HG03378 (cell line): ENCODE data around the gene KAT2B.

Source experiments
- ATAC-seq: cut with Tn5 transposase; IDR thresholded peaks from one replicate; pipeline ENCODE4 v1.9.1; 2021; ENCODE audit warnings: mild to moderate bottlenecking, moderate library complexity; ENCODE audit not compliant: unreplicated experiment

Gene KAT2B

GRCh38 chr3:20095470-20095869 is 55.2 kb downstream of the KAT2B start:
- no peak for ATAC-seq

GRCh38 chr3:20096135-20096685 is 56.0 kb downstream of the KAT2B start:
- no peak for ATAC-seq

GRCh38 chr3:20097015-20097414 is 56.8 kb downstream of the KAT2B start:
- ATAC-seq: no peak

- no peak for ATAC-seq
These were observed 58.8 kb downstream of the KAT2B start for GRCh38 chr3:20099060-20099459.

- ATAC-seq: no peak
These were observed 59.9 kb downstream of the KAT2B start for GRCh38 chr3:20100151-20100550.

- no peak for ATAC-seq
These were observed 60.8 kb downstream of the KAT2B start for GRCh38 chr3:20101041-20101440.

GRCh38 chr3:20103731-20104130 is 63.5 kb downstream of the KAT2B start:
- ATAC-seq: peak; percentile 24

- peak; percentile 62 for ATAC-seq
These were observed 64.0 kb downstream of the KAT2B start for GRCh38 chr3:20104167-20104661.

- no peak for ATAC-seq
These were observed 65.5 kb downstream of the KAT2B start for GRCh38 chr3:20105513-20106280.

GRCh38 chr3:20107722-20108121 is 67.5 kb downstream of the KAT2B start:
- no peak for ATAC-seq

GRCh38 chr3:20108869-20109268 is 68.6 kb downstream of the KAT2B start:
- ATAC-seq: no peak

- ATAC-seq: no peak
These were observed 70.6 kb downstream of the KAT2B start for GRCh38 chr3:20110826-20111225.

GRCh38 chr3:20111836-20112235 is 71.6 kb downstream of the KAT2B start:
- ATAC-seq: no peak

- no peak for ATAC-seq
These were observed 80.8 kb downstream of the KAT2B start for GRCh38 chr3:20121088-20121487.

GRCh38 chr3:20123131-20123652 is 82.9 kb downstream of the KAT2B start:
- ATAC-seq: no peak

GRCh38 chr3:20125289-20125688 is 85.0 kb downstream of the KAT2B start:
- no peak for ATAC-seq

GRCh38 chr3:20125897-20126296 is 85.7 kb downstream of the KAT2B start:
- peak; percentile 100 for ATAC-seq

- ATAC-seq: no peak
These were observed 88.1 kb downstream of the KAT2B start for GRCh38 chr3:20128358-20128757.

GRCh38 chr3:20130106-20130505 is 89.9 kb downstream of the KAT2B start:
- ATAC-seq: no peak

- ATAC-seq: no peak
These were observed 96.0 kb downstream of the KAT2B start for GRCh38 chr3:20136231-20136630.

GRCh38 chr3:20137647-20138046 is 97.4 kb downstream of the KAT2B start:
- no peak for ATAC-seq

- no peak for ATAC-seq
These were observed 100.6 kb downstream of the KAT2B start for GRCh38 chr3:20140881-20141280.
